HL-60 (cell line): ENCODE measurements around the gene AFAP1.

Source experiments
- POLR2AphosphoS5 ChIP-seq: IDR thresholded peaks from 2 replicates; pipeline ENCODE4 v1.6.1; 2012; ENCODE audit warnings: low read depth
- SPI1 ChIP-seq: IDR thresholded peaks from 2 replicates; pipeline ENCODE4 v1.6.1; 2012; ENCODE audit warnings: low read depth, mild to moderate bottlenecking, borderline replicate concordance
- TF ChIP-seq, protein P1 (sequence below): IDR thresholded peaks from one replicate; pipeline ENCODE4 v1.5.1; 2011; ENCODE audit warnings: low read length, control low read depth, inconsistent platforms; ENCODE audit not compliant: insufficient read depth
- TF ChIP-seq, protein P2 (sequence below): IDR thresholded peaks from 2 replicates; pipeline ENCODE4 v1.6.1; 2012; ENCODE audit warnings: low read depth; ENCODE audit not compliant: insufficient replicate concordance

DNA sequence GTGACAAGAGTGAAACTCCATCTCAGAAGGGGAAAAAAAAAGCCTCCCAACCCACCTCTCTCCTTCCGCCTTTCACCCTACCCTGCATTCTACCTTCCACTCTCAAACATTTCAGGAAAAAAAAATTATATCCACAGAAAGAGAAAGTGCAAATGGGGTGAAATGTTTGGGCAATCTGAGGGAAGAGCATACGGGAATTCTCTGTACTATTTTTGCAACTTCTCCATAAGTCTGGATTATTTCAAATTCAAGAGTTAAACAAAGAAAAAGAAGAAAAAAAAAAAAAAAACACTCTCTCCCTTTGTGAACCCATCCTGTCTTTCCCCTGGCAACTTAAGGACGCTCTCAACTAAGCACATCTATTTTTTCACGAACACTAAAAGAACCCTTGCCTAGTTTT, 41.3 kb downstream of the AFAP1 start:
- TF ChIP-seq, protein P1, sequence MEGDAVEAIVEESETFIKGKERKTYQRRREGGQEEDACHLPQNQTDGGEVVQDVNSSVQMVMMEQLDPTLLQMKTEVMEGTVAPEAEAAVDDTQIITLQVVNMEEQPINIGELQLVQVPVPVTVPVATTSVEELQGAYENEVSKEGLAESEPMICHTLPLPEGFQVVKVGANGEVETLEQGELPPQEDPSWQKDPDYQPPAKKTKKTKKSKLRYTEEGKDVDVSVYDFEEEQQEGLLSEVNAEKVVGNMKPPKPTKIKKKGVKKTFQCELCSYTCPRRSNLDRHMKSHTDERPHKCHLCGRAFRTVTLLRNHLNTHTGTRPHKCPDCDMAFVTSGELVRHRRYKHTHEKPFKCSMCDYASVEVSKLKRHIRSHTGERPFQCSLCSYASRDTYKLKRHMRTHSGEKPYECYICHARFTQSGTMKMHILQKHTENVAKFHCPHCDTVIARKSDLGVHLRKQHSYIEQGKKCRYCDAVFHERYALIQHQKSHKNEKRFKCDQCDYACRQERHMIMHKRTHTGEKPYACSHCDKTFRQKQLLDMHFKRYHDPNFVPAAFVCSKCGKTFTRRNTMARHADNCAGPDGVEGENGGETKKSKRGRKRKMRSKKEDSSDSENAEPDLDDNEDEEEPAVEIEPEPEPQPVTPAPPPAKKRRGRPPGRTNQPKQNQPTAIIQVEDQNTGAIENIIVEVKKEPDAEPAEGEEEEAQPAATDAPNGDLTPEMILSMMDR = no peak
- no peak for TF ChIP-seq POLR2AphosphoS5
- no peak for TF ChIP-seq SPI1
- TF ChIP-seq, protein P2, sequence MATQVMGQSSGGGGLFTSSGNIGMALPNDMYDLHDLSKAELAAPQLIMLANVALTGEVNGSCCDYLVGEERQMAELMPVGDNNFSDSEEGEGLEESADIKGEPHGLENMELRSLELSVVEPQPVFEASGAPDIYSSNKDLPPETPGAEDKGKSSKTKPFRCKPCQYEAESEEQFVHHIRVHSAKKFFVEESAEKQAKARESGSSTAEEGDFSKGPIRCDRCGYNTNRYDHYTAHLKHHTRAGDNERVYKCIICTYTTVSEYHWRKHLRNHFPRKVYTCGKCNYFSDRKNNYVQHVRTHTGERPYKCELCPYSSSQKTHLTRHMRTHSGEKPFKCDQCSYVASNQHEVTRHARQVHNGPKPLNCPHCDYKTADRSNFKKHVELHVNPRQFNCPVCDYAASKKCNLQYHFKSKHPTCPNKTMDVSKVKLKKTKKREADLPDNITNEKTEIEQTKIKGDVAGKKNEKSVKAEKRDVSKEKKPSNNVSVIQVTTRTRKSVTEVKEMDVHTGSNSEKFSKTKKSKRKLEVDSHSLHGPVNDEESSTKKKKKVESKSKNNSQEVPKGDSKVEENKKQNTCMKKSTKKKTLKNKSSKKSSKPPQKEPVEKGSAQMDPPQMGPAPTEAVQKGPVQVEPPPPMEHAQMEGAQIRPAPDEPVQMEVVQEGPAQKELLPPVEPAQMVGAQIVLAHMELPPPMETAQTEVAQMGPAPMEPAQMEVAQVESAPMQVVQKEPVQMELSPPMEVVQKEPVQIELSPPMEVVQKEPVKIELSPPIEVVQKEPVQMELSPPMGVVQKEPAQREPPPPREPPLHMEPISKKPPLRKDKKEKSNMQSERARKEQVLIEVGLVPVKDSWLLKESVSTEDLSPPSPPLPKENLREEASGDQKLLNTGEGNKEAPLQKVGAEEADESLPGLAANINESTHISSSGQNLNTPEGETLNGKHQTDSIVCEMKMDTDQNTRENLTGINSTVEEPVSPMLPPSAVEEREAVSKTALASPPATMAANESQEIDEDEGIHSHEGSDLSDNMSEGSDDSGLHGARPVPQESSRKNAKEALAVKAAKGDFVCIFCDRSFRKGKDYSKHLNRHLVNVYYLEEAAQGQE = no peak
